Ovary (tissue), 9 donors: ENCODE measurements around the gene PRR23E. TPM values are rescaled to one million over a fixed set of nuclear protein-coding genes. Genes with fewer than 3 reads are reported as not detected.

Source experiments
- DNase-seq, 5 donors: peaks; one replicate each; pipeline ENCODE4 v3.0.0-alpha.2; 2019 to 2020
- H3K27ac ChIP-seq, 2 donors: fragments of 200-600 bp; one replicate each; pipeline versions ENCODE4 v1.5.1 to v1.8.0; 2019 to 2022
- H3K27me3 ChIP-seq: fragments of 200-600 bp; one replicate; pipeline ENCODE4 v1.8.0; 2022
- H3K36me3 ChIP-seq: fragments of 200-600 bp; sonication (generic); one replicate; pipeline ENCODE4 v1.5.1; 2019
- H3K4me1 ChIP-seq: one replicate; pipeline ENCODE4 v1.8.1; 2013; ENCODE audit warnings: mild to moderate bottlenecking, moderate library complexity; ENCODE audit not compliant: insufficient read depth
- H3K4me3 ChIP-seq: fragments of 200-600 bp; sonication (generic); one replicate; pipeline ENCODE4 v1.5.1; 2017
- H3K9me3 ChIP-seq, 2 donors: fragments of 200-600 bp in 1 of 2; sonication (generic) in 1 of 2; one replicate each; pipeline versions ENCODE4 v1.5.1 to v1.8.1; 2013 to 2019; ENCODE audit warnings: mild to moderate bottlenecking in 1 of 2, moderate library complexity in 1 of 2
- CTCF ChIP-seq, 3 donors: fragments of 450-650 bp in 2 of 3; fragments of 200-600 bp in 1 of 3; IDR thresholded peaks; one replicate each; pipeline versions ENCODE4 v1.5.1 to v1.8.0; 2016 to 2022; ENCODE audit warnings: antibody characterized with exemption in 3 of 3, mild to moderate bottlenecking in 1 of 3
- EP300 ChIP-seq: sonication (generic); formaldehyde crosslinking; IDR thresholded peaks from one replicate; pipeline ENCODE4 v1.6.1; 2017; ENCODE audit warnings: antibody characterized with exemption
- POLR2A ChIP-seq: fragments of 450-650 bp; IDR thresholded peaks from one replicate; pipeline ENCODE4 v1.6.1; 2017; ENCODE audit warnings: antibody characterized with exemption, mild to moderate bottlenecking, moderate library complexity
- WGBS, 3 donors: extraction: QIAGEN DNeasy Blood & Tissue Kit in 1 of 3; methylation state at CpG; one replicate each; pipeline versions ENCODE4 v1.1.5 to v1.1.7; 2013 to 2017; 5-methylcytosine and 5-hydroxymethylcytosine counted together
- intact Hi-C, 4 donors: fragments of 100-400 bp; cut with DNase I; formaldehyde crosslinking; loops; one replicate each; pipeline versions ENCODE4 v1.11.0 to v1.15.1; 2022 to 2023
- polyA plus RNA-seq, 2 donors: library from polyadenylated mRNA; stranded (reverse); fragments of 200-250 nt in 1 of 2; fragments of 350-450 nt in 1 of 2; fragmentation: Illumina TruSeq in 1 of 2; extraction: RNeasy Lipid Tissue Mini Kit (QIAGEN cat#74804) in 1 of 2; gene quantifications; one replicate each; pipeline ENCODE4 v1.2.3, GENCODE V29; 2013 to 2014
- total RNA-seq, 7 donors: library from RNA; depleted of rRNA in 2 of 7; stranded (reverse); fragments of >200 nt in 2 of 7; fragmentation: NEBNext Ultra II Directional in 3 of 7; extraction: Animal tissue kit (Norgen Biotek cat#: 25700) in 3 of 7; gene quantifications; one replicate each; pipeline versions ENCODE4 v1.1.0 to v1.2.4, GENCODE V29; 2016 to 2023
- donor health status: DM: no; HTN: no; CAD: no; lungs with moderate emphysema.
- donor health status: DM: no; HTN: no; CAD: no.
- donor health status: Bipolar disorder and iron deficiency.
- donor health status: DM: yes; HTN: yes; CAD: no.
- donor health status: DM: no; HTN: no; CAD: no.
- donor health status: DM: yes; HTN: yes; CAD: no.

PRR23E gene
- total and polyA plus RNA-seq, 9 donors: 0.08 TPM; not detected in 8

DNA sequence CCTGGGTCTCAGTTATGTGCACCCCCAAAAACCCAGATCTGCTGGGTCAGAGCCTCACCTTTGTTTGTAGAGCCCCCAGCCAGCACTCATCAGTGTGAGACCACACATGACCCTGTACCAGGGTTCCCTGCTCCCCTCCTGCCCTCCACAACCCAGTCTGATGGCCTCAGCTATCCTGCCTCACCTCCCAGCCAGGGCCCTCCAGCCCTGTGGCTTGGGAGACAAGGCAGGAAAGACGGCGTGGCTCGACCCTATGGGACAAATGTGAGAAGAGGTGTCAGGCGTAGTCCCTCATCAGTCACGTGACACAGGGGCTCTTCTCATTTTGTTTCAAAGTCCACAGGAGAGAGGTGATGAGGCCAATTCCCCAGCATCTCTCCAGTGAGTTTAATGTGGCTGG is 28.3 kb upstream of the PRR23E start:
- DNase-seq: no peak
- intact Hi-C loops: no loop called here
- no peak overlapping the region for H3K27ac ChIP-seq
- TF ChIP-seq CTCF (IDR thresholded peaks at IDR 0.05) (no peak), EP300 (no peak), POLR2A (no peak)
- no peaks in the 10 kb centered on the region for H3K4me1 ChIP-seq
- no peaks in the 10 kb centered on the region for H3K27me3 ChIP-seq
- H3K4me3 ChIP-seq: no peak overlapping the region
- no peaks in the 10 kb centered on the region for H3K36me3 ChIP-seq
- WGBS, 3 donors: 60 to 72% (median 66%) methylated on average over 5 of the region's 5 CpGs
- no peaks in the 10 kb centered on the region for H3K9me3 ChIP-seq

- Histone ChIP-seq H3K27me3 (no peaks in the 10 kb centered on the region), H3K9me3 (no peaks in the 10 kb centered on the region), H3K36me3 (no peaks in the 10 kb centered on the region), H3K4me3 (no peak overlapping the region), H3K4me1 (no peaks in the 10 kb centered on the region), H3K27ac (no peak overlapping the region)
- intact Hi-C loops: no loop called here
- no peak for TF ChIP-seq POLR2A
- no peak for TF ChIP-seq EP300
- TF ChIP-seq CTCF (IDR thresholded peaks at IDR 0.05): no peak
- 87 to 96% (median 93%) methylated on average over 2 of the region's 2 CpGs for WGBS, 3 donors
- DNase-seq: no peak
Observed at GRCh38 chr3:127165036-127165435, 27.9 kb upstream of the PRR23E start.

DNA sequence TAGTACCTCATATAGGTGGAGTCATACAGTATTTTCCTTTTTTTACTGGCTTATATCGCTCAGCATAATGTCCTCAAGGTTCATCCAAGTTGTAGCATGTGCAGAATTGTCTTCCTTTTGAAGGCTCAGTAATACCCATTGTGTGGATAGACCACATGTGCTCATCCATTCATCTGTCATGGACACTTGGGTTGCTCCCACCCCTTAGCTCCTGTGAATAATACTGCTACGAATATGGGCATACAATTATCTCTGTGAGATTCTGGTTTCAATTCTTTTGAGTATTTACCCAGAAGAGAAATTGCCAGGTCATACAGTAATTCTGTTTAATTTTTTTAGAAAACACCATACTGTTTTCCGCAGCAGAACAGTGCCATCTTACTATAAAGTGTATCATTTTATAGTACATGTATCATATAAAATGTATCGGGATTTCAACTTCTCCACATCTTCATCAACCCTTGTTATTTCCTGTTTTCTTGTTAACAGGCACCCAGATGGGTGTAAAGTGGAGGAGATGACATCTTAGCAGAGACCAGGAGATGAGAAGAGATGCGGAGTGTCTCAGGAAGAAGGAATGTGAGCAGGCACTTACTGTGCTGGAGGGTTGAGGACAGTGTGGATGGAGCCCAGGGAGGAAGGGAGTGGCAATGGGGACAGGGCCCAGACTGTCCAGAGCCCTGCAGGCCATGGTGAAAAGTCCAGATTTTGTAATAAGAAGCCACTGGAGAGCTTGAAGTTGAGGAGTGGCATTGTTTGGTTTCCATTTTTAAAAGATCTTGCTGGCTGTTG is 27.0 kb upstream of the PRR23E start:
- Histone ChIP-seq H3K9me3 (no peaks in the 10 kb centered on the region), H3K27me3 (no peaks in the 10 kb centered on the region), H3K36me3 (no peaks in the 10 kb centered on the region), H3K4me3 (no peak overlapping the region), H3K4me1 (no peaks in the 10 kb centered on the region), H3K27ac (no peak overlapping the region)
- no peak for DNase-seq
- 62 to 71% (median 64%) methylated on average over 5 of the region's 5 CpGs for whole genome bisulfite sequencing, 3 donors
- intact Hi-C loops: no loop called here
- TF ChIP-seq CTCF (IDR thresholded peaks at IDR 0.05) (no peak), POLR2A (no peak), EP300 (no peak)

DNA sequence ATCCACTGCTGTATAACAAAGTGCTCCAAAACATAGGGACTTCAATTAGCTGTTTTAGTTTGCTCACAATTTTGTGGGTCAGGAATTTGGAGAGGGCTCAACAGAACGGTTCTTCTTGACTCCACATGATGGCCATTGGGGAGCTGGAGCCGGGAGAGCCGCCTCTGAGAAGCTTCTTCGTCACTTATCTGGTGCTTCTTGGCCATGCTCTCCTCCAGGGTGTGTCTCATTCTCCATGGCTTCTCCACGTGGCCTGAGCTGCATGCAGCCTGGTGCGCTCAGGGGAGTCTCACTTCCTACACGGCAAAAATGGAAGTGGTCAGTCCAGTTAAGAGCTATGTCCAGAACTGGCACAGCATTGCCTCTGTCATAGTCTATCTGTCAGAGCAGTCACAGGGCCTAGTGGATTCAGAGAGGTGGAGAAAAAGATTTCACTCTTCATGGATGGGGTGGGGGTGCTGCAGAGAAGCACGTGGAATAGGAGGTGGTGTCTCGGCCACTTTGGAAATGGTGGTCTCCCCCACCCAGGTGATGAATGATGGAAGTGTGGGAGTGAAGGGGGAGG is 26.3 kb upstream of the PRR23E start:
- 71 to 79% (median 78%) methylated on average over 9 of the region's 9 CpGs for WGBS, 3 donors
- TF ChIP-seq EP300: no peak
- TF ChIP-seq CTCF (IDR thresholded peaks at IDR 0.05): no peak
- TF ChIP-seq POLR2A: no peak
- no peaks in the 10 kb centered on the region for H3K27me3 ChIP-seq
- H3K36me3 ChIP-seq: no peaks in the 10 kb centered on the region
- no peak overlapping the region for H3K27ac ChIP-seq
- DNase-seq: no peak
- no peaks in the 10 kb centered on the region for H3K4me1 ChIP-seq
- no peak overlapping the region for H3K4me3 ChIP-seq
- intact Hi-C loops: no loop called here
- no peaks in the 10 kb centered on the region for H3K9me3 ChIP-seq
